ENCODE results near the gene LRSAM1.

LRSAM1 gene

GRCh38 chr9:127451608-127451857 lies 223 bp downstream of the LRSAM1 start:
- H3K27ac ChIP-seq: peak overlapping the region; percentile 98
- TF ChIP-seq CTCF (conservative IDR thresholded peaks at IDR 0.05): no peak

- 0 out of 2 replicates have a peak, but pooled peaks have one; percentile 6 for TF ChIP-seq CTCF (conservative IDR thresholded peaks at IDR 0.05)
- peak overlapping the region; percentile 98 for H3K27ac ChIP-seq
Measured at GRCh38 chr9:127451858-127452656, 747 bp downstream of the LRSAM1 start.

- TF ChIP-seq CTCF (conservative IDR thresholded peaks at IDR 0.05): no peak
- H3K27ac ChIP-seq: peak overlapping the region; percentile 98
Measured at GRCh38 chr9:127452691-127453090, 1.4 kb downstream of the LRSAM1 start.

GRCh38 chr9:127455324-127455992 lies 4.1 kb downstream of the LRSAM1 start:
- TF ChIP-seq CTCF (conservative IDR thresholded peaks at IDR 0.05): peak; percentile 76
- H3K27ac ChIP-seq: no peak overlapping the region; the same call in 1 of the 2 replicates

GRCh38 chr9:127457191-127457878 lies 6.0 kb downstream of the LRSAM1 start:
- no peak for TF ChIP-seq CTCF (conservative IDR thresholded peaks at IDR 0.05)
- no peak overlapping the region for H3K27ac ChIP-seq

- no peak overlapping the region for H3K27ac ChIP-seq
- no peak for TF ChIP-seq CTCF (conservative IDR thresholded peaks at IDR 0.05)
Measured at GRCh38 chr9:127458921-127459320, 7.6 kb downstream of the LRSAM1 start.

- no peak for TF ChIP-seq CTCF (conservative IDR thresholded peaks at IDR 0.05)
- H3K27ac ChIP-seq: no peak overlapping the region
Measured at GRCh38 chr9:127463382-127463781, 12.1 kb downstream of the LRSAM1 start.
